GM12892 (cell line): Measurements from ENCODE around the gene TMCO5A.

Experiments used
- POLR2A ChIP-seq: IDR thresholded peaks from 2 replicates; pipeline ENCODE4 v1.6.1; 2011; ENCODE audit warnings: low read depth, low read length, control low read depth
- POLR2AphosphoS5 ChIP-seq: IDR thresholded peaks from 2 replicates; pipeline ENCODE4 v1.6.1; 2011; ENCODE audit warnings: low read depth, low read length, control low read depth

DNA sequence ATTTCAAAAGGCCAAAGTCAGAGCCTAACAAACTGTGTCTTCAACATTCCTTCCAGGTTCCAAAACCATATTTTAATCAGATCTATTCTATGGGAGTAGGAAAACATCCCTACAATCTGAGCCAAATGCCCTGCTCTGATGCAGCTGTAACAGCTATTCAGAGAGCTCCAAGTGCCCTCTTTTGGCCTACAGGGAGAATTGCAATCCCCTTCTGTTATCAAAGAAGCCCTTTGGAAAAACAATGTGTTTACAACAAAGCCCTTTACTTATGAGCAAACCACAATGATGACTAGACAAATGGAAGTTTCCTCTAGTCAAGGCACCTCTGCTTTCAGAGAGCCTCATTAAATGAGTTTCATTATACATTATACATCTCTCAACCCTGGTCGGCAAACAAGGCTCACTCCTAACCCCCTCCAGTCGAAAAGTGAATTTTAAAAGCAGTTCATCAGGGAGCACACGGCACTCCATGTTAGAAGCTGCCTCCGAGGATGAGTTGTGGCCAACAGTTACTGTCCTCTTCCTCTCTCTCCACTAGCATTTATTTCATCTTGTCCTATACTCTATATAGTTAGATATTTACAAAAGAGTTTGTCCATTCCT is 42.6 kb upstream of the TMCO5A start:
- TF ChIP-seq POLR2AphosphoS5 (no peak), POLR2A (no peak)
